Measurements from ENCODE around the gene GUCY2F. TPM values are rescaled to one million over a fixed set of nuclear protein-coding genes. Genes with fewer than 3 reads are reported as not detected.

Gene GUCY2F
- total and polyA plus RNA-seq, 7 experiments from 2014 or later, result not detected

GRCh38 chrX:109398833-109399232, 83.1 kb downstream of the GUCY2F start:
- no peak for DNase-seq
- CTCF ChIA-PET, result no interaction called here

GRCh38 chrX:109398061-109398460, 83.8 kb downstream of the GUCY2F start:
- H3K9me3 Mint-ChIP-seq, result peaks cover 0 to 5% (median 0%) of the 10 kb centered on the region in 11 donors
- intact Hi-C loops (cut with micrococcal nuclease), result no loop called here
- H3K4me1 Mint-ChIP-seq, result no peaks in the 10 kb centered on the region
- ChIA-PET CTCF (no interaction called here), POLR2A (no interaction called here)
- H3K27me3 Mint-ChIP-seq, result peaks cover 0 to 22% (median 10%) of the 10 kb centered on the region in 5 donors
- DNase-seq (no peak), ATAC-seq (no peak)
- H3K4me3 ChIP-seq (ENCODE audit: low read length), result no peak overlapping the region
- no peaks in the 10 kb centered on the region for H3K36me3 Mint-ChIP-seq
- H3K27ac ChIP-seq (ENCODE audit: low read depth, low read length), result no peak overlapping the region
- no peak overlapping the region for H3K4me3 Mint-ChIP-seq
- no peaks in the 10 kb centered on the region for H3K4me1 ChIP-seq (ENCODE audit: control insufficient read depth in 2 of 2, insufficient read depth in 2 of 2, low read length in 2 of 2)
- no peaks in the 10 kb centered on the region for H3K27me3 ChIP-seq (ENCODE audit: control insufficient read depth in 2 of 2, insufficient read depth in 2 of 2, low read length in 2 of 2)
- no peak overlapping the region for H3K27ac Mint-ChIP-seq
- no peaks in the 10 kb centered on the region for H3K9me3 ChIP-seq (ENCODE audit: control insufficient read depth in 2 of 3, low read length in 3 of 3)
- H3K36me3 ChIP-seq (ENCODE audit: control insufficient read depth in 2 of 3, insufficient read depth in 3 of 3, low read length in 3 of 3), result no peaks in the 10 kb centered on the region

More at GRCh38 chrX:109398833-109399232, 83.1 kb downstream of the GUCY2F start:
- Mint-ChIP-seq H3K27ac (no peak overlapping the region), H3K36me3 (no peaks in the 10 kb centered on the region), H3K9me3 (peaks cover 0 to 5% (median 0%) of the 10 kb centered on the region in 11 donors), H3K4me3 (no peak overlapping the region), H3K4me1 (no peaks in the 10 kb centered on the region), H3K27me3 (peaks cover 0 to 23% (median 10%) of the 10 kb centered on the region in 5 donors)
- H3K9me3 ChIP-seq (ENCODE audit: control insufficient read depth in 2 of 3, low read length in 3 of 3), result no peaks in the 10 kb centered on the region
- H3K27me3 ChIP-seq (ENCODE audit: control insufficient read depth in 2 of 2, insufficient read depth in 2 of 2, low read length in 2 of 2), result no peaks in the 10 kb centered on the region
- no peaks in the 10 kb centered on the region for H3K36me3 ChIP-seq (ENCODE audit: control insufficient read depth in 2 of 3, insufficient read depth in 3 of 3, low read length in 3 of 3)
- no peak overlapping the region for H3K27ac ChIP-seq (ENCODE audit: low read depth, low read length)
- POLR2A ChIA-PET, result no interaction called here
- H3K4me1 ChIP-seq (ENCODE audit: control insufficient read depth in 2 of 2, insufficient read depth in 2 of 2, low read length in 2 of 2), result no peaks in the 10 kb centered on the region
- ATAC-seq, result no peak
- intact Hi-C loops (cut with micrococcal nuclease), result no loop called here
- no peak overlapping the region for H3K4me3 ChIP-seq (ENCODE audit: low read length)

GRCh38 chrX:109393859-109394258, 88.0 kb downstream of the GUCY2F start:
- Histone ChIP-seq H3K9me3 (ENCODE audit: control insufficient read depth in 2 of 3, low read length in 3 of 3) (no peaks in the 10 kb centered on the region), H3K4me1 (ENCODE audit: control insufficient read depth in 2 of 2, insufficient read depth in 2 of 2, low read length in 2 of 2) (no peaks in the 10 kb centered on the region), H3K36me3 (ENCODE audit: control insufficient read depth in 2 of 3, insufficient read depth in 3 of 3, low read length in 3 of 3) (no peaks in the 10 kb centered on the region), H3K27me3 (ENCODE audit: control insufficient read depth in 2 of 2, insufficient read depth in 2 of 2, low read length in 2 of 2) (no peaks in the 10 kb centered on the region), H3K27ac (ENCODE audit: low read depth, low read length) (no peak overlapping the region), H3K4me3 (ENCODE audit: low read length) (no peak overlapping the region)
- no peaks in the 10 kb centered on the region for H3K4me1 Mint-ChIP-seq
- no peak overlapping the region for H3K4me3 Mint-ChIP-seq
- peaks cover 0 to 13% (median 9%) of the 10 kb centered on the region in 5 donors for H3K27me3 Mint-ChIP-seq
- DNase-seq, result no peak
- H3K36me3 Mint-ChIP-seq, result no peaks in the 10 kb centered on the region
- intact Hi-C loops (cut with micrococcal nuclease), result no loop called here
- CTCF ChIA-PET, result no interaction called here
- ATAC-seq, result no peak
- H3K27ac Mint-ChIP-seq, result no peak overlapping the region
- H3K9me3 Mint-ChIP-seq, result peaks cover 0 to 5% (median 0%) of the 10 kb centered on the region in 11 donors
- POLR2A ChIA-PET, result no interaction called here

- peaks cover 0 to 13% (median 9%) of the 10 kb centered on the region in 5 donors for H3K27me3 Mint-ChIP-seq
- Histone ChIP-seq H3K4me3 (ENCODE audit: low read length) (no peak overlapping the region), H3K27ac (ENCODE audit: low read depth, low read length) (no peak overlapping the region), H3K27me3 (ENCODE audit: control insufficient read depth in 2 of 2, insufficient read depth in 2 of 2, low read length in 2 of 2) (no peaks in the 10 kb centered on the region), H3K9me3 (ENCODE audit: control insufficient read depth in 2 of 3, low read length in 3 of 3) (no peaks in the 10 kb centered on the region), H3K4me1 (ENCODE audit: control insufficient read depth in 2 of 2, insufficient read depth in 2 of 2, low read length in 2 of 2) (no peaks in the 10 kb centered on the region), H3K36me3 (ENCODE audit: control insufficient read depth in 2 of 3, insufficient read depth in 3 of 3, low read length in 3 of 3) (no peaks in the 10 kb centered on the region)
- DNase-seq (no peak), ATAC-seq (no peak)
- ChIA-PET CTCF (no interaction called here), POLR2A (no interaction called here)
- H3K27ac Mint-ChIP-seq, result no peak overlapping the region
- peaks cover 0 to 5% (median 0%) of the 10 kb centered on the region in 11 donors for H3K9me3 Mint-ChIP-seq
- intact Hi-C loops (cut with micrococcal nuclease), result no loop called here
- no peaks in the 10 kb centered on the region for H3K36me3 Mint-ChIP-seq
- no peak overlapping the region for H3K4me3 Mint-ChIP-seq
- no peaks in the 10 kb centered on the region for H3K4me1 Mint-ChIP-seq
These were observed 89.0 kb downstream of the GUCY2F start for GRCh38 chrX:109392895-109393294.

- H3K36me3 Mint-ChIP-seq, result no peaks in the 10 kb centered on the region
- H3K4me1 ChIP-seq (ENCODE audit: control insufficient read depth in 2 of 2, insufficient read depth in 2 of 2, low read length in 2 of 2), result no peaks in the 10 kb centered on the region
- no peak overlapping the region for H3K27ac ChIP-seq (ENCODE audit: low read depth, low read length)
- peaks cover 0 to 1% (median 0%) of the 10 kb centered on the region in 11 donors for H3K9me3 Mint-ChIP-seq
- H3K4me3 Mint-ChIP-seq, result no peak overlapping the region
- no peaks in the 10 kb centered on the region for H3K27me3 ChIP-seq (ENCODE audit: control insufficient read depth in 2 of 2, insufficient read depth in 2 of 2, low read length in 2 of 2)
- peaks cover 0 to 6% (median 4%) of the 10 kb centered on the region in 5 donors for H3K27me3 Mint-ChIP-seq
- H3K27ac Mint-ChIP-seq, result no peak overlapping the region
- intact Hi-C loops (cut with micrococcal nuclease), result no loop called here
- no peaks in the 10 kb centered on the region for H3K4me1 Mint-ChIP-seq
- no peaks in the 10 kb centered on the region for H3K9me3 ChIP-seq (ENCODE audit: control insufficient read depth in 2 of 3, low read length in 3 of 3)
- ATAC-seq, result no peak
- DNase-seq, result no peak
- CTCF ChIA-PET, result no interaction called here
- POLR2A ChIA-PET, result no interaction called here
- no peak overlapping the region for H3K4me3 ChIP-seq (ENCODE audit: low read length)
- no peaks in the 10 kb centered on the region for H3K36me3 ChIP-seq (ENCODE audit: control insufficient read depth in 2 of 3, insufficient read depth in 3 of 3, low read length in 3 of 3)
These were observed 91.3 kb downstream of the GUCY2F start for GRCh38 chrX:109390556-109390955.

GRCh38 chrX:109389917-109390316, 92.0 kb downstream of the GUCY2F start:
- Mint-ChIP-seq H3K4me1 (no peaks in the 10 kb centered on the region), H3K4me3 (no peak overlapping the region), H3K36me3 (no peaks in the 10 kb centered on the region), H3K27ac (no peak overlapping the region), H3K9me3 (peaks cover 0 to 1% (median 0%) of the 10 kb centered on the region in 11 donors), H3K27me3 (peaks cover 0 to 6% (median 4%) of the 10 kb centered on the region in 5 donors)
- ATAC-seq (no peak), DNase-seq (no peak)
- Histone ChIP-seq H3K36me3 (ENCODE audit: control insufficient read depth in 2 of 3, insufficient read depth in 3 of 3, low read length in 3 of 3) (no peaks in the 10 kb centered on the region), H3K27ac (ENCODE audit: low read depth, low read length) (no peak overlapping the region), H3K4me1 (ENCODE audit: control insufficient read depth in 2 of 2, insufficient read depth in 2 of 2, low read length in 2 of 2) (no peaks in the 10 kb centered on the region), H3K9me3 (ENCODE audit: control insufficient read depth in 2 of 3, low read length in 3 of 3) (no peaks in the 10 kb centered on the region), H3K27me3 (ENCODE audit: control insufficient read depth in 2 of 2, insufficient read depth in 2 of 2, low read length in 2 of 2) (no peaks in the 10 kb centered on the region), H3K4me3 (ENCODE audit: low read length) (no peak overlapping the region)
- ChIA-PET POLR2A (no interaction called here), CTCF (no interaction called here)
- intact Hi-C loops (cut with micrococcal nuclease), result no loop called here

- ATAC-seq (no peak), DNase-seq (no peak)
- Histone ChIP-seq H3K36me3 (ENCODE audit: control insufficient read depth in 2 of 3, insufficient read depth in 3 of 3, low read length in 3 of 3) (no peaks in the 10 kb centered on the region), H3K4me1 (ENCODE audit: control insufficient read depth in 2 of 2, insufficient read depth in 2 of 2, low read length in 2 of 2) (no peaks in the 10 kb centered on the region), H3K27ac (ENCODE audit: low read depth, low read length) (no peak overlapping the region), H3K9me3 (ENCODE audit: control insufficient read depth in 2 of 3, low read length in 3 of 3) (no peaks in the 10 kb centered on the region), H3K4me3 (ENCODE audit: low read length) (no peak overlapping the region), H3K27me3 (ENCODE audit: control insufficient read depth in 2 of 2, insufficient read depth in 2 of 2, low read length in 2 of 2) (no peaks in the 10 kb centered on the region)
- intact Hi-C loops (cut with micrococcal nuclease), result no loop called here
- ChIA-PET CTCF (no interaction called here), POLR2A (no interaction called here)
- Mint-ChIP-seq H3K4me1 (peaks cover 0 to 2% (median 0%) of the 10 kb centered on the region in 7 donors), H3K27ac (no peak overlapping the region), H3K36me3 (no peaks in the 10 kb centered on the region), H3K27me3 (no peaks in the 10 kb centered on the region), H3K4me3 (no peak overlapping the region), H3K9me3 (no peaks in the 10 kb centered on the region)
These were observed 97.2 kb downstream of the GUCY2F start for GRCh38 chrX:109384699-109385098.
